HG02642 (cell line): ENCODE data around the gene ATP6V1G2.
"Not testable (repeated sequence)": the region's sequence is repeated elsewhere in the genome, so short reads cannot be mapped to it uniquely, and the experiment has no call there.

Source experiments
- ATAC-seq: cut with Tn5 transposase; IDR thresholded peaks from one replicate; pipeline ENCODE4 v1.9.1; 2021; ENCODE audit warnings: mild to moderate bottlenecking; ENCODE audit not compliant: unreplicated experiment, poor library complexity

ATP6V1G2 gene

DNA sequence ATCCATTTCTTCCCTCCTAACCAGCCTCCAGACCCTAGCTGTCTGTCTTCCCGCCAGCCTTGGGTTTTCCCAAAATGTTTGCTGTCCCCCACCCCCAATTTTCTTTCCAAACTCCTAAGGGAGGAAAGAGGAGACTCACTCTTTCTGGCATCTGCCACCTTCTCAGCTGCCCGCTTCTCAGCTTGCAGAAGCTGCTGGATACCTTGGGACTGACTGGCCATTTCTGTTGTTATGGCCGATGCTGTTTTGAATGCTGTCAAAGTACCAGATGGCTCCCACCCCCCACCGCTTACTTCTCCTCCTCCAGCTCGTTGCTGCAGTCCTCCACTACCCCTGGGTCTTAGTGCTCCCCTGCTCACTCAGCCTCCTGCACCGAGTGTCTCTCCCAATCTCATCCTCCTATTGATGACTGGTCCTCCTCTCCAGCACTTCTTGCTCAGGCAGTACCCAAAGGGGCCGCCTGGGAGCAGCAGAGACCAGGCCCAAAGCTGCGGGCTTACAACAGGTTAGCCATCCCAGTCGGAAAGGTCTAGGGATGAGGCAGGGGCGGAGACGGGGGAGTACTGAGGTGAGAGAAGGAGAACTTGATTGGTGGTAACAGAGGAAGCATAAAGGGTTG, at the start of gene ATP6V1G2:
Gene ATP6V1G2 (minus strand): TSS at position 270 of the 619 bp plus-strand sequence. CDS start 49 bp downstream, at position 221.
- ATAC-seq = peak; percentile 50

DNA sequence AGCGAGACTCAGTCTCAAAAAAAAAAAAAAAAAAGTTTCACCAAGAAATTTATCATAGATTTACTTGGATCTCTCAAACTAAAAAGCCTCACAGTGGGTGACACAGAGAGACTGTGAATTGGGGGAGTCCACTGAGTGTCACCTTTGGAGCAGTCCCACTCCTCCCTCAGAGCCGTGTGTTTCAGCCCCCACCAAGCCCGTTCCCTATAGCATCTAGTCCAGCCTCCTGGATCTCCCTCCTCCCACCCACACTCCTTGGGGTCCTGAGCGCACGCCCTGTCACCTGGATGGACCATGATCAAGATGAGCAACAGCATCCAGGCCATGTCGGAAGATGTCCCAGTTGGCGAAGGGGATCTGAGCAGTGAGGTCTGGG, 46.0 kb upstream of the ATP6V1G2 start:
- no peak for ATAC-seq

DNA sequence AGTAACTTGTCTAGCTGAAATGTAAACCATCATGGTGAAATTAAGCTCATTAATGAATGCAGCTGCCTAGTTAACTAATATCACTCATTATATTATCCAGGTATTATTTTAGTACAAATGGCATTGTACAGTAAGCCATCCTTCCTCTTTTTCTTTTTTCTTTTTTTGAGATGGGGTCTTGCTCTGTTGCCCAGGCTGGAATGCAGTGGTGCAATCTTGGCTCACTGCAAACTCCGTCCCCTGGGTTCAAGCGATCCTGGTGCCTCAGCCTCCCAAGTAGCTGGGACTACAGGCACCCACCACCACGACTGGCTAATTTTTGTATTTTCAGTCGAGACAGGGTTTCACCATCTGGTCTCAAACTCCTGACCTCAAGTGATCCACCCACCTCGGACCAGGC, 44.3 kb upstream of the ATP6V1G2 start:
- not testable (repeated sequence) for ATAC-seq

DNA sequence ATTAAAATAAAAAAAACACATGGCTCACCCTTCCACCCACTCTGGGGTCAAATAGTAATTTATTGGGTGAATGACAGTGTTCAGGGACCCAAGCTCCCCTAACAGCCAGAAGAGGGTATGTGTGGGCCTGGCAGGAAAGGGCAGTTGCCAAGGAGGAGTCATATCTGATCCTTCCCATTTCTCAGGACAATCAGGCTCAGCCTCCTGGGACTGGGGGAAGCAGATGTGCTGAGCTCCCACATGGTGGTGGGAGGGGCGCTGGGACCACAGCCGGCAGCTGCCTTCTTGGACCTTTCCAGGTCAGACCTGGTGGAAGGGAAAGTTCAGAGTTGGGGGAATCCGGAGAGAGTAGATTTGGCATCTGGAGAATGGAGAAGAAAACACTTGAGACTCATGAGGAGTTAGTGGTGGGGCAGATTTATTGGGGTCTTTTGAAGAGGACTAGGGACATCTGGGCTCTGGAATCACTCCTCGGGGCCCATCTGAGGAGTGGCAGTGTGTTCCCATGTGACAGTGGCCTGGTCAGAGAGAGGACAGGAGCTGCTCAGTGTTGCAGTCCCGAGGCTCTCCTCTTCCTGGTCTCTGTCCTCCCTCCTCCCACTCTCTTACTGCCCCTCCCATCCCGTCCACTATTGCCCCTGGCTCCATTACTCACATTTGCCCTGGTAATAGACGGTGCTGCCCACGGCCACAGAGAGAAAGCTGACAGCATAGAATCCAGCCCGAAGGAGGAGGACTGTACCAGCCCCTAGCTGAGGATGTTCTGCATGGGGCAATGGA, 42.7 kb upstream of the ATP6V1G2 start:
- ATAC-seq = no peak

DNA sequence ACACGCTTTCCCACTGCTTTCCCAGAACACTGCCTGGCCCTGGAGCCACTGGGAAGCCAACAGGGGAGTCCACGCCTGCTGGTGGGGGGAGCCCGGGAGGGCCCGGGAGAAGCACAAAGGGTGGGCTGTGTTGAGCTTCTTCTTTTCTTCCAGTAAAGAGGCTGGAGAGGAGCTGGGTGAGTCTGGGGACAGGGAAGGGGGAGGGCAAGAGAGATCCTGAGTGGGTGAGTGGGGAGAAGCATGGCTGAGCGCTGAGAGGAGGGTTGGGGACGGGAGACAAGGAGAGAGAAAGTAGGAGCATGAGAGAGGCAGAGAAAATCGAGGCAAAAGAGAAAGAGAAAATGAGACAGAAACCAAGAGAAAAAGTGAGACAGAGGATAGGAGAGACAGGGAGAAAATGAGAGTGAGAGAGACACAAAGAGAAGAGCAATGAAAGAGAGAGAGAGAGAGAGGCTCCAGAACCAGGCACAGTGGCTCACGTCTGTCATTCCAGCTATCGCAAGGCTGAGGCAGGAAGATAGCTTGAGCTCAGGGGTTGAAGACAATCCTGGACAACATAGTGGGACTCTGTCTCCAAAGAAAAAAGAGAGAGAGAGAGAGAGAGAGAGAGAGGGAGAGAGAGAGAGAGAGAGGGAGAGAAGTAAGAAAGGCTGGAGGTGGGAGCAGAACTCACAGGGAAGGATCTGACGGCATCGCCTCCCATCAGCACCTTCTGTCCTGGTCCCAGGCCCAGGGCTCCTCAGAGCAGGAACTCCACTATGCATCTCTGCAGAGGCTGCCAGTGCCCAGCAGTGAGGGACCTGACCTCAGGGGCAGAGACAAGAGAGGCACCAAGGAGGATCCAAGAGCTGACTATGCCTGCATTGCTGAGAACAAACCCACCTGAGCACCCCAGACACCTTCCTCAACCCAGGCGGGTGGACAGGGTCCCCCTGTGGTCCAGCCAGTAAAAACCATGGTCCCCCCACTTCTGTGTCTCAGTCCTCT, 41.7 kb upstream of the ATP6V1G2 start:
- ATAC-seq = no peak

DNA sequence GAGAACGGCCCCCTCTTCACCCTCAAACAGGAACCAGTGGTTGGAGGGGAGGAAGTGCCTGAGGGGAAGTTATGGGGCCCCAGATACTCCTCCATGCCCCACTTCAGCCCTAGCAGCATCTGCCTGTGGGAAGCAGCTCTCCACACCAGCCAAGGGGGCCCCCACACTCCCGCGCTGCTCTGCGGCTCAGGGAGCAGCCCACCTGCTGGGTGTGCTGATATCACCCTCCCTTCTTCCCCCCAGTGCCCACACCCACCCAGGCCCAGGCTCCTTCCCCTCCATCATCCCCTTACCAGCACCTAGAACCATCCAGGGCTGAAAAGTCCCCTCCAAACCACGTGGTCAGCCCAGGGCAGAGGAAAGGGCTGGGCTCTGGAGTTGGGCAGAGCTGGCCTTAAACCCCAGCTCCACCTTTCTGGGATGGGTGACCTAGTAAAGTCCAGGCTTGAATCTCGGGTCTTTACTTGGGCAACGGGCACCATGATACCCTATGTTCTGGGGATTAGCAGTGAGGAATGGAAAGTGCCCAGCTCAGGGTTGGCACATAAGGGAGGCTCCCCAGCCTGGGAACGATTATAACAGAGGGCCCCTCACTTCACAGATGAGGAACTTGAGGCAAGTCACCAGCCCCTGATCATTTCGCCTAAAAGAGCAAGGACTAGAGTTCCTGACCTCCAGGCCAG, 40.3 kb upstream of the ATP6V1G2 start:
- ATAC-seq = no peak

DNA sequence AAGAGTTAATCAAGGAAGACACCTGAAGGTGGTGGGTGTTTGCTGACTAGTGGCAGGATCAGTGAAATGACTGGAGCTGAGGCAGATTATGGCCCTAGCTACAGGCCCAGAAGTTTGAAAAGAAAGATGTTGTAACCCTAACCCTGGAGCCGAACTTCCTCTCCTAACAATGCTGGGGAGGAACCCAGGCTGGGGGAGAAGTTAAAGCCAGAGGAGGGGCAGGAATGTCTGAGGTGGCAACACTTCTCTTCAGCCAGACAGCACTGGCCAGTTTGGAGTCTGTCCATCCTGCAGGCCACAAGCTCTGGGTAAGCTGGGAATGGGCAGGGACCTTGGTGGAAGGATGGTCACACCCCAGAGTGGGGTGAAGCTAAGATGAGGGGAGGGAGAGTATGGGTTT, 39.6 kb upstream of the ATP6V1G2 start, which contains the start of gene LST1:
Gene LST1 (plus strand): TSS at position 270 of the 400 bp plus-strand sequence. CDS start 1,023 bp downstream, outside the sequence.
- no peak for ATAC-seq

DNA sequence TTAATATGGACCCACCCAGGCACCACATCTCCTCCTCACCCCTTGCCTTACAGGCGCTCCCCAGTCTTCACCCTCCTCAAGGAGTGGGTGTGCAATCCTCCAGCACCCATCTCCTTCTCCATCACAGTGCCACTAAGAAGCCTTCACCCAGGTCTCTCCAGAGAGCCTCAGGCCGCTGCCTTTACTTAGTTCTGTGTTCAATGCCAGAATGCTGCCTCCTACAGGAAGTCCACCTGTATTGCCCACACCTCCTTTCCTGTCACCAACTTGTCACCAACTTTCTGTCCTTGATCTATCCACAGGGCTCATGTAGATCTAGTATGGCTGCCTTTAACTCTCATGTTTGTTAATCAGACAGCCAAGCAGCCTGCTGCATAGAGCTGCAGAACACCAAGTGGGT, 39.1 kb upstream of the ATP6V1G2 start:
- ATAC-seq = no peak

DNA sequence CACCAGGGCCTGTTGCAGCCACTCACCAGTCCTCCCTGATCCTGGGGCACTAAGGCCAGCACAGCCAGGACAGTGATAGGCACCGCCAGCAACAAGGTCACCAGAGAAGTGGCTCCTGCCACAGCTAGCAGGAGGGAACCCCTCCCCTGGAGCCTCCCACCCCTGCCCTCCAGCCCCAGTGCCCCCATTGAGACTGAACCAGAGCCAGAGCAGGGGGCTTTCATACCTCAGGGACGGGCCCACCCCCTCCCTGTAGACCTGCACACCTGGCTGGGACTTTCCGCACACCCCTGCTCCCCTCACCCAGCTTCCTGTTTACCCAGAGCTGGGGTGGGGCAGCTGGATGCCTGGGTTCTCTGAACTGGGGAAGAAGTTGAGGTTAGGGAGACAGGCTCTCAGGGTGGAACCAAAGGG, 35.8 kb upstream of the ATP6V1G2 start, which contains the start of gene LTB:
Gene LTB (minus strand): TSS at position 195 of the 414 bp plus-strand sequence. CDS start 7 bp downstream, at position 188.
- no peak for ATAC-seq

DNA sequence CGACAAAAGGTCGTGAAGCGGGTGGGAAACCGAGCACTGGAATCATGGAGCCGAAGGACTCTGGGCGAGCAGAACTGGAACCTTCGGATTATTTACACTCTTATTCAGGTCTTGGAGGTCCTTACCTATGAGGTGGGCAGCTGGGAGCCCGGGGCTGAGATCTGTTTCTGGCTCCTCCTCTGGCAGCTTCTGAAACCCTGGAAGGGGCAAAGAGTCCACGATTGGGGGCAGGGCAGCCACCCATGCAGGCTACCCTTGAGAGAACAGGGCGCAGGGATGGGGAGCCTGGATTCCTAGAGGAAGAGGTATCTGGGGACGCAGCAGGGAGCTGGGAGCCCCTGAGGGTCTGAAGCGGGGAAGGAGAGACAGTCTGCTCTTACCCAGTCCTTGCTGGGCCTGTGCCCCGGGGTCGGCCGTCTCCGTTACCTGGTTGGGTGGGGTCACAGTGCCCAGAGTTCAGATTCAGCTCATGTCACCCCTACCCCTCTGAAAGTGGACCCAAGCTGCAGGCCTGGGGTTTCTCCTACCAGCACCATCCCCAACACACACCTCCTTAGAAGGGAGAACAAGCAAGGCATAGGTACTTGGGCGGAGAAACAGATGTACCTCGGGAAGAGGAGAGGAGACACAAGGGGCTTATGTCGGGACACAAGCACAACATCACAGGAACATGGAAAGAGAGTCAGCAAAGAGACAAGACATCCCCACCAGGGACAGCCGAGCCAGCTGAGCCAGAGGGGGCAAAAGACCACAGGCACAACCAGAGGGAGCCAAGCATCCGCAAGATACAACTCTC, 35.2 kb upstream of the ATP6V1G2 start:
- no peak for ATAC-seq

DNA sequence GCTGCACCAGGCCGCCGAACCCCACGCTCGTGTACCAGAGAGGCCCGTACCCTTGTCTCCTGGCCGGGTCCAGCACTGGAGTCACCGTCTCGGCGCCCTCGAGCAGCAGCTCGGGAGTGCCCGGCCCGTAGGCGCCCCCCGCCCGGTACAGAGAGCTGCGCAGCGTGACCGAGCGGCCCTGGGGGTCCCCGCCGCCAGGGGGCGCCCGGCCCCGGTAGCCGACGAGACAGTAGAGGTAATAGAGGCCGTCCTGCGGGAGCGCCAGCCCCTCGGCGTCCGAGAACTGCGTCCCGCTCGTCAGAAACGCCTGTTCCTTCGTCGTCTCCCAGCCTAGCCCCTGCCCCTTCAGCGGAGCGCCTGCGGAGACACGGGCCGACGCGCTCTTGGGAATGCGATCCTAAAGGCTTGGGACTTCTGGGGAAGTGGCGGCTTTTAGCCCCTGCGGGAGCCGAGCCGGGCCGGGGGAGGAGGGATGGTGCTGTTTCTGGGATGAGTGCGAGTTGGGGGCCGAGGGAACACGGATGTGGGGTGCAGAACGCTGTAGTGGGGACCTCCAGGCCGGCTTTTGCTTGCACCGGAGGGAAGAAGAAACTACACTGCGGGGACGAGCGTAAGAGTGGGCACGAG, 34.5 kb upstream of the ATP6V1G2 start:
- ATAC-seq = peak; percentile 69

DNA sequence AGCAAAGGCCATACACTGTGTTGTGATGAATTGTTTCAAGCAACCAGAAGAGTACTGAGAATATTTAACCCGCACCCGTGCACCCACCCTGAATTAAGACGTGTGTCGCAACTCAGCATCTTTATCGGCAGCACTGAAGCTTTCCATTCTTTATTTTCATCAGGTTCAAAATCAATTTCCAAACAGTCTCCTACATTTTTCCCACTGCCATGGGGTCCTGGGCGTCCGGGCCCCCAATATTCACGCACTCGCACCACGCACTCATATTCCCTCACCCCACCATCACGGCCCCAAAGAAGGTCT, 34.0 kb upstream of the ATP6V1G2 start:
- ATAC-seq = no peak

DNA sequence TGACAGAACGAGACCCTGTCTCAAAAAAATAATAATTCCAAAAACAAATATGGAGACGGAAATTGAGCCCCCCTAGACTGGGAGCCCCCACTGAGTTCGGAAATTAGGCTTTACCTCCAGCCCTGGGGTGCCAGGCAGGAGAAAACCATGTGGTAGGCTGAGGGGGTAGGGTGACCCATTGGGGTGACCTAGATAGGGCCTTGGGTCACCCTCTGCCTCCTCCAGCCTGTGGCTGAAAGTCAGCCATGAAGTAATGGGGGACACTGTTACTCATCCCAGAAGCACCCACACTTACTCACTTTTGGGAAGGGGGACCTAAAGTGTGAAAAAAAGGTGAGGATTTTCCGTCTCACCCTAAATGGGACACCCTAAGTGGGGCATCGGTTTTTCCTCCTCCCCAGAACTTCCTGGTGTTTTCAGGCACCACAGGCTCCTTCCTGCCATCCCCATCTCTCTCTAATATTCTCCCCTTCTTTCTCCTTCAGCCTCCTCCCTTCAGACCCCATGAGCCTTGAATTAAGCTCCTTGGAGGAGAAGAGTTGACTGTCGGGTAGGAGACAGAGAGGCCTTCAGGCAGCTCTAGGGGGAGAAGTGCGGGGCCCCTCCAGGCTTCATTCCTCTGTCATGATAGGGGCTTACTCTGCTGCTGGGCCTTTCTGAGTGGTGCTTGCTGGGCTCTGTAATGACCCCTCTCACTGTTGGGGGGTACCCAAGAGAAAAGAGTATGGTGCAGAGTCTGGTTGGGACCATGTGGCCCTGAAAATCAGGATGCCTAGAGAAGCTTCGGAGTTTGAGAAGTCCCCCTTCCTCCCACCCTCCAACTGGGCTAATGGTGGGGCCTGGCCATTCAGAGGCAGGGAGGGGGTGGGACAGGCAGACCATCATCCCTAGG, 33.4 kb upstream of the ATP6V1G2 start:
- ATAC-seq = no peak

DNA sequence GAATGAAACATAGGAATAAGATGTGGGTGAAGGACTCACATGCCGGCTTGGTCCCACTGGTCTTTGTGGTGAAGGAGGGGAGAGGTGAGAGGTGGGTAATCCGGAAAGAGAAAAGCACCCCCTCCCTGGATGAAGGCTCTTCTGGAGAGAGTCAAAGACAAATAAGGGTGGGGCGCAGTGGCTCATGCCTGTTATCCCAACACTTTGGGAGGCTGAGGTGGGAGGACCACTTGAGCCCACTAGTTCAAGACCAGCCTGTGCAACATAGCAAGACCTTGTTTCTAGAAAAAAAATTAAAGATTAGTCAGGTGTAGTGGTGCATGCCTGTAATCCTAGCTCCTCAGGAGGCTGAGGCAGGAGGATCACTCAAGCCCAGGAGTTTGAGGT, 32.7 kb upstream of the ATP6V1G2 start:
- ATAC-seq = no peak

DNA sequence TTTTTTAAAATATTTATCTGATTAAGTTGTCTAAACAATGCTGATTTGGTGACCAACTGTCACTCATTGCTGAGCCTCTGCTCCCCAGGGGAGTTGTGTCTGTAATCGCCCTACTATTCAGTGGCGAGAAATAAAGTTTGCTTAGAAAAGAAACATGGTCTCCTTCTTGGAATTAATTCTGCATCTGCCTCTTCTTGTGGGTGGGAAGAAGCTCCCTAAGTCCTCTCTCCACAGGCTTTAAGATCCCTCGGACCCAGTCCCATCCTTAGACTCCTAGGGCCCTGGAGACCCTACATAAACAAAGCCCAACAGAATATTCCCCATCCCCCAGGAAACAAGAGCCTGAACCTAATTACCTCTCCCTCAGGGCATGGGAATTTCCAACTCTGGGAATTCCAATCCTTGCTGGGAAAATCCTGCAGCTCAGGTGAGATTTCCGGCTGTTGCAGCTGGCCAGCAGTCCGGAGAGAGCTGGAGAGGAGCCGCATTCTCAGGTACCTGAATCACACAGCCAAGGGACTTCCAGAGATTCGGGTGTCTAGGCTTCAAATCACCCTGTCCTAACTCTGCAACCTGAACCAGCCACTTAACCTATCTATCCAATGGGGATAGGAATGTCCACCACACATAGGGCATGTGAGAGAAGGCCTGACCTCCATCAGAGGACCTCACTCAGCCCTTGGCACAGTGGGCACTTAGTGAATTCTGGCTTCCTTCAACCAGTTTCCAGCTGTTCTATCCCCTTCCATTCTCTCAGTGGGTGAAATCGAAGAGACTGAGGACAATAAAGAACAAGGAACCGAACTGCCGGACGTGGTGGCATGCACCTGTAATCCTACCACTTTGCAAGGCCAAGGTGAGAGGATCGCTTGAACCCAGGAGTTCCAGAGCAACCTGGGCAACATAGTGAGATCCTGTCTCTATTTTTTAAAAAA, 32.0 kb upstream of the ATP6V1G2 start:
- no peak for ATAC-seq

DNA sequence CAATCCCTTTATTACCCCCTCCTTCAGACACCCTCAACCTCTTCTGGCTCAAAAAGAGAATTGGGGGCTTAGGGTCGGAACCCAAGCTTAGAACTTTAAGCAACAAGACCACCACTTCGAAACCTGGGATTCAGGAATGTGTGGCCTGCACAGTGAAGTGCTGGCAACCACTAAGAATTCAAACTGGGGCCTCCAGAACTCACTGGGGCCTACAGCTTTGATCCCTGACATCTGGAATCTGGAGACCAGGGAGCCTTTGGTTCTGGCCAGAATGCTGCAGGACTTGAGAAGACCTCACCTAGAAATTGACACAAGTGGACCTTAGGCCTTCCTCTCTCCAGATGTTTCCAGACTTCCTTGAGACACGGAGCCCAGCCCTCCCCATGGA, 31.2 kb upstream of the ATP6V1G2 start:
- no peak for ATAC-seq
